ENCODE data around the gene NAGS. TPM values are rescaled to one million over a fixed set of nuclear protein-coding genes. Genes with fewer than 3 reads are reported as not detected.

NAGS gene
- total and polyA plus RNA-seq, 2 experiments from 2014 or later = 4.2 to 7.2 TPM

DNA sequence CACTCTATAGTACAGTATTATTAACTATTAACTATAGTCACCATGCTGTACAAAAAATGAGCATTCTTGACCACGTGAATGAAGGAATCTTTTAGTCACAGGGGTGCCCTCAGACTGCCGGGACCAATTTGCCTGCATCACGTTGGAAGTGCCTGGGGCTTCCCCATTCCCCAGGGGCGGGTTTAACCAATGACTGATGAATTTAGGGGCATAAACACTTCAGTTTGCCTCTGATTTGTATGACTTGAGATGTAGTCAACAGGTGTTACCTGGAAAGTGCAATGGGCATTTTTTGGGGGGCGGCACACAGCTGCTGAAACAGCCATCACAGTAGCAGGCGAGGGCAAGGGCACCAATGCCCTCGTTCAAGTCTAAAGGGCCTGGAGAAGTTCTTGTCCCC lies 41.9 kb upstream of the NAGS start:
- no peaks in the 10 kb centered on the region for H3K79me2 ChIP-seq (replicated peaks; ENCODE audit: insufficient read depth)
- DNase-seq (ENCODE audit: low spot score) = no peak
- no peak overlapping the region for H3K4me3 ChIP-seq
- no peak overlapping the region for H3K4me2 ChIP-seq
- Mint-ChIP-seq H3K4me3 (no peak overlapping the region), H3K9me3 (no peaks in the 10 kb centered on the region), H3K36me3 (ENCODE audit: low read depth) (no peaks in the 10 kb centered on the region), H3K27me3 (ENCODE audit: insufficient read depth, low read depth, poor library complexity) (peaks cover 11% of the 10 kb centered on the region), H3K4me1 (no peaks in the 10 kb centered on the region), H3K27ac (no peak overlapping the region)
- no peaks in the 10 kb centered on the region for H3K4me1 ChIP-seq (ENCODE audit: insufficient read depth)
- no peak overlapping the region for H2AFZ ChIP-seq
- H3K27me3 ChIP-seq (ENCODE audit: insufficient read depth) = no peaks in the 10 kb centered on the region
- no peaks in the 10 kb centered on the region; the same call in 1 of the 2 replicates for H4K20me1 ChIP-seq (replicated peaks; ENCODE audit: insufficient read depth)
- no peak for ATAC-seq
- no peaks in the 10 kb centered on the region for H3F3A ChIP-seq (replicated peaks; ENCODE audit: low read depth)
- no peaks in the 10 kb centered on the region for H3K9me2 ChIP-seq (ENCODE audit: insufficient read depth)
- TF ChIP-seq REST (IDR thresholded peaks at IDR 0.05; ENCODE audit: unreplicated experiment) (no peak), POLR2AphosphoS5 (IDR thresholded peaks at IDR 0.05; ENCODE audit: low read depth) (no peak), ZNF114 (CRISPR knock-in tag; IDR thresholded peaks at IDR 0.05) (no peak), STAT1 (IDR thresholded peaks at IDR 0.05; ENCODE audit: unreplicated experiment) (no peak), EZH2 (IDR thresholded peaks at IDR 0.05; ENCODE audit: low read depth, unreplicated experiment) (no peak), CREB1 (CRISPR knock-in tag; IDR thresholded peaks at IDR 0.05; ENCODE audit: low read depth) (no peak), NANOG (IDR thresholded peaks at IDR 0.05; ENCODE audit: borderline replicate concordance) (no peak), ZNF462 (CRISPR knock-in tag; IDR thresholded peaks at IDR 0.05) (no peak), JUNB (IDR thresholded peaks at IDR 0.05; ENCODE audit: unreplicated experiment) (no peak)
- TF ChIP-seq, protein P1, sequence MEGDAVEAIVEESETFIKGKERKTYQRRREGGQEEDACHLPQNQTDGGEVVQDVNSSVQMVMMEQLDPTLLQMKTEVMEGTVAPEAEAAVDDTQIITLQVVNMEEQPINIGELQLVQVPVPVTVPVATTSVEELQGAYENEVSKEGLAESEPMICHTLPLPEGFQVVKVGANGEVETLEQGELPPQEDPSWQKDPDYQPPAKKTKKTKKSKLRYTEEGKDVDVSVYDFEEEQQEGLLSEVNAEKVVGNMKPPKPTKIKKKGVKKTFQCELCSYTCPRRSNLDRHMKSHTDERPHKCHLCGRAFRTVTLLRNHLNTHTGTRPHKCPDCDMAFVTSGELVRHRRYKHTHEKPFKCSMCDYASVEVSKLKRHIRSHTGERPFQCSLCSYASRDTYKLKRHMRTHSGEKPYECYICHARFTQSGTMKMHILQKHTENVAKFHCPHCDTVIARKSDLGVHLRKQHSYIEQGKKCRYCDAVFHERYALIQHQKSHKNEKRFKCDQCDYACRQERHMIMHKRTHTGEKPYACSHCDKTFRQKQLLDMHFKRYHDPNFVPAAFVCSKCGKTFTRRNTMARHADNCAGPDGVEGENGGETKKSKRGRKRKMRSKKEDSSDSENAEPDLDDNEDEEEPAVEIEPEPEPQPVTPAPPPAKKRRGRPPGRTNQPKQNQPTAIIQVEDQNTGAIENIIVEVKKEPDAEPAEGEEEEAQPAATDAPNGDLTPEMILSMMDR (conservative IDR thresholded peaks at IDR 0.05; ENCODE audit: low read depth in 2 of 2) = no peak
- H3K36me3 ChIP-seq (ENCODE audit: insufficient read depth) = no peaks in the 10 kb centered on the region
- H3K27ac ChIP-seq (ENCODE audit: low read depth) = no peak overlapping the region
